SK-N-SH (cell line): ENCODE results near the gene RIPOR2.

Experiments
- CTCF ChIP-seq: fragments of 200-600 bp; sonication (generic); IDR thresholded peaks from 2 replicates; pipeline ENCODE4 v1.6.1; 2017; ENCODE audit warnings: antibody characterized with exemption, mild to moderate bottlenecking, moderate library complexity
- GABPA ChIP-seq: IDR thresholded peaks from 2 replicates; pipeline ENCODE4 v1.4.0; 2012; ENCODE audit warnings: low read depth, mild to moderate bottlenecking
- MAX ChIP-seq: IDR thresholded peaks from 2 replicates; pipeline ENCODE4 v1.4.0; 2012; ENCODE audit warnings: low read depth
- NRF1 ChIP-seq: IDR thresholded peaks from 2 replicates; pipeline ENCODE4 v1.6.1; 2012; ENCODE audit warnings: low read depth, mild to moderate bottlenecking, low read length
- POLR2AphosphoS5 ChIP-seq: IDR thresholded peaks from 2 replicates; pipeline ENCODE4 v1.6.1; 2012; ENCODE audit warnings: low read depth, low read length
- RAD21 ChIP-seq: IDR thresholded peaks from 2 replicates; pipeline ENCODE4 v1.6.1; 2012; ENCODE audit warnings: mild to moderate bottlenecking, low read length
- RCOR1 ChIP-seq: fragments of 150-350 bp; IDR thresholded peaks from 2 replicates; pipeline ENCODE4 v1.6.1; 2017; ENCODE audit warnings: antibody characterized with exemption, low read length
- RXRA ChIP-seq: IDR thresholded peaks from 2 replicates; pipeline ENCODE4 v1.4.0; 2012; ENCODE audit warnings: low read depth, mild to moderate bottlenecking, borderline replicate concordance
- SIN3A ChIP-seq: IDR thresholded peaks from 2 replicates; pipeline ENCODE4 v1.6.1; 2012; ENCODE audit warnings: low read depth, mild to moderate bottlenecking, low read length, moderate library complexity, borderline replicate concordance
- SMC3 ChIP-seq: IDR thresholded peaks from 2 replicates; pipeline ENCODE4 v1.6.1; 2012; ENCODE audit warnings: low read depth, low read length, improper control_type of control experiment
- TAF1 ChIP-seq: IDR thresholded peaks from 2 replicates; pipeline ENCODE4 v1.6.1; 2012; ENCODE audit warnings: low read depth, mild to moderate bottlenecking, low read length, moderate library complexity, borderline replicate concordance
- USF1 ChIP-seq: IDR thresholded peaks from 2 replicates; pipeline ENCODE4 v1.4.0; 2012; ENCODE audit warnings: low read depth, borderline replicate concordance
- USF2 ChIP-seq: fragments of 150-350 bp; IDR thresholded peaks from 2 replicates; pipeline ENCODE4 v1.6.1; 2017; ENCODE audit warnings: antibody characterized with exemption, low read length, low read depth, borderline replicate concordance

- TF ChIP-seq CTCF (no peak), USF2 (no peak), USF1 (no peak), GABPA (no peak), RAD21 (no peak), NRF1 (no peak), RCOR1 (no peak), SIN3A (no peak), TAF1 (no peak), SMC3 (no peak), MAX (no peak), RXRA (no peak), POLR2AphosphoS5 (no peak)
Observed at GRCh38 chr6:24961852-24962251, 26.1 kb upstream of the RIPOR2 start.
